ENCODE measurements around the gene CRNKL1.
A peak's percentile ranks its signal among the peaks of the same experiment; 100 is the strongest.

Gene CRNKL1

GRCh38 chr20:20060234-20060998 lies 8.2 kb upstream of the CRNKL1 start:
- DNase-seq, result no peak

GRCh38 chr20:20051767-20052073 lies 546 bp downstream of the CRNKL1 start:
- DNase-seq, result no peak

GRCh38 chr20:20039752-20040387 lies 12.4 kb downstream of the CRNKL1 start:
- no peak for DNase-seq

GRCh38 chr20:20038586-20038985 lies 13.7 kb downstream of the CRNKL1 start:
- no peak for DNase-seq

- no peak for DNase-seq
Measured at GRCh38 chr20:20037960-20038359, 14.3 kb downstream of the CRNKL1 start.

GRCh38 chr20:20036756-20037155 lies 15.5 kb downstream of the CRNKL1 start:
- no peak for DNase-seq

GRCh38 chr20:20034486-20034885 lies 17.8 kb downstream of the CRNKL1 start:
- no peak for DNase-seq

- DNase-seq, result no peak
Measured at GRCh38 chr20:20031790-20032189, 20.5 kb downstream of the CRNKL1 start.

- DNase-seq, result no peak
Measured at GRCh38 chr20:20027284-20027683, 25.0 kb downstream of the CRNKL1 start.

GRCh38 chr20:20024942-20025341 lies 27.3 kb downstream of the CRNKL1 start:
- no peak for DNase-seq

- no peak for DNase-seq
Measured at GRCh38 chr20:20023395-20023794, 28.9 kb downstream of the CRNKL1 start.

- no peak for DNase-seq
Measured at GRCh38 chr20:20022498-20022897, 29.8 kb downstream of the CRNKL1 start.

- DNase-seq, result no peak
Measured at GRCh38 chr20:20021835-20022234, 30.4 kb downstream of the CRNKL1 start.

- no peak for DNase-seq
Measured at GRCh38 chr20:20020908-20021307, 31.4 kb downstream of the CRNKL1 start.

GRCh38 chr20:20019123-20019522 lies 33.1 kb downstream of the CRNKL1 start:
- DNase-seq, result no peak

- no peak for DNase-seq
Measured at GRCh38 chr20:20018366-20018765, 33.9 kb downstream of the CRNKL1 start.

GRCh38 chr20:20017844-20018185 lies 34.5 kb downstream of the CRNKL1 start:
- no peak for DNase-seq

- DNase-seq, result peak; percentile 82
Measured at GRCh38 chr20:20017001-20017843, 35.0 kb downstream of the CRNKL1 start, which contains the start of gene NAA20. Gene NAA20, plus strand, starts transcription at chr20:20017362. Its CDS starts 35 bp downstream, at chr20:20017397.

- no peak for DNase-seq
Measured at GRCh38 chr20:20014659-20015058, 37.6 kb downstream of the CRNKL1 start.

GRCh38 chr20:20012541-20012940 lies 39.7 kb downstream of the CRNKL1 start:
- DNase-seq, result no peak

GRCh38 chr20:20010639-20011500 lies 41.4 kb downstream of the CRNKL1 start:
- DNase-seq, result no peak

- no peak for DNase-seq
Measured at GRCh38 chr20:20009784-20010253, 42.4 kb downstream of the CRNKL1 start.

GRCh38 chr20:20005342-20005741 lies 46.9 kb downstream of the CRNKL1 start:
- DNase-seq, result no peak

All from activated effector memory CD4-positive, alpha-beta T cell treated with Interleukin-2 at 50 U/mL for 16 hours (primary cell).